ENCODE measurements around the gene TDP1.

TDP1 gene

DNA sequence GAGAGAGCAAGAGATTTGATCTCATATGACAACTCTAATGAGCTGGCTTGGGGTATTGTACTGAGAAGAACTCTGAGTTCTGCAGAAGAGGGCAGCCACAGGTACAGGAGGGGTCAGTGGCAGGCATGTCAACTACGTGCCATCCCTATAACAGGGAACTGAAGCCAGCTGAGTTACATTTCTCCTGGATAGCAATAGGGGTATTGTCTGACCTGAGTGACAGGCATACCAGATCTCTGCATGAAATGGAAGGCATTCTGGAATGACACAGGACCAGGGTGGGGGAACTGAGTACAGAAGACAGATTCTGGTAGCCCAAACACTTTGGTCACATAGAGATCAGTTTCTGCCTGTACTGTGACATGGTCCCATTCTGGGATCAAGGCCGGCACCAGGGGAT is 37.0 kb upstream of the TDP1 start:
- no peak for TF ChIP-seq TAF1 (IDR thresholded peaks at IDR 0.05; ENCODE audit: borderline replicate concordance, low read depth, low read length)
- TF ChIP-seq POLR2AphosphoS5 (IDR thresholded peaks at IDR 0.05; ENCODE audit: low read depth, low read length) = no peak
- TF ChIP-seq POLR2A (IDR thresholded peaks at IDR 0.05; ENCODE audit: low read depth, low read length) = no peak
- DNase-seq (ENCODE audit: insufficient read length) (no peak), FAIRE-seq (no peak)

DNA sequence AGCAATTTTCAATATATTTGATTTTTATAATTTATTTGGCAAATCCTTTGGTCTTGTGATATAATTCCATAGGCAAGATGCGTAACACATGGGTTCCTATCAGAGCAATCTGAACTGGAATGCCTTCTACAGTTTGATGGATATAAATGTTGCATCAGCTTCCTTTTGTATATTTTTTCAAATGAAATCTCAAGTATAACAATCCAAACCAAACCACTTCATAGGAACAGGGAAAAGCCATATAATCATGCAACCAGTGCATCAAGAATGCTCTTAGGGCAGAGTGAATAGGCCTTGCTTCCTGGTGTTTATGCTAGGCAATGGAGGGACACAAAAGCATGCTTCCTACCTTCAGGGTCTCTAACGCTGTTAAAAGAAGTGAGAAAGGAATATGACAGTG is 35.7 kb upstream of the TDP1 start:
- FAIRE-seq = no peak
- no peak for DNase-seq (ENCODE audit: insufficient read length)
- TF ChIP-seq POLR2A (IDR thresholded peaks at IDR 0.05; ENCODE audit: low read depth, low read length) (no peak), TAF1 (IDR thresholded peaks at IDR 0.05; ENCODE audit: borderline replicate concordance, low read depth, low read length) (no peak), POLR2AphosphoS5 (IDR thresholded peaks at IDR 0.05; ENCODE audit: low read depth, low read length) (no peak)

DNA sequence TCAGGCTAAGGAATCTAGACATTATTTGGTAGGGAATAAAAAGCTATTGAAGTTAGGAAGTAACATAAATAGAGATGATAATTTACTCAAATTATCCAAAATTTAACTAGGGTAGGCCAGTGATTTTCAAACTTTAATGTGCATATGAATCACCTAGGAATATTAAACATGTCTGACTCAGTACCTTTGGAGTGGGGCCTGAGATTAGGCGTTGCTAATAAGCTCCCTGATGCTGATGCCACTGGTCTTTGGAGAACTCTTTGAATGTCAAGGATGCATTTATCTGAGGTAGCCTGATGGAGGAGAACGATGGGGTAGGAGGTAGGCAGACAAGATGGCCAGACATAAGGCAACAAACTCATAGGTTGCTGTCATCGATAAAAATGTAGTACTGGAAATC is 34.4 kb upstream of the TDP1 start:
- no peak for DNase-seq (ENCODE audit: insufficient read length)

DNA sequence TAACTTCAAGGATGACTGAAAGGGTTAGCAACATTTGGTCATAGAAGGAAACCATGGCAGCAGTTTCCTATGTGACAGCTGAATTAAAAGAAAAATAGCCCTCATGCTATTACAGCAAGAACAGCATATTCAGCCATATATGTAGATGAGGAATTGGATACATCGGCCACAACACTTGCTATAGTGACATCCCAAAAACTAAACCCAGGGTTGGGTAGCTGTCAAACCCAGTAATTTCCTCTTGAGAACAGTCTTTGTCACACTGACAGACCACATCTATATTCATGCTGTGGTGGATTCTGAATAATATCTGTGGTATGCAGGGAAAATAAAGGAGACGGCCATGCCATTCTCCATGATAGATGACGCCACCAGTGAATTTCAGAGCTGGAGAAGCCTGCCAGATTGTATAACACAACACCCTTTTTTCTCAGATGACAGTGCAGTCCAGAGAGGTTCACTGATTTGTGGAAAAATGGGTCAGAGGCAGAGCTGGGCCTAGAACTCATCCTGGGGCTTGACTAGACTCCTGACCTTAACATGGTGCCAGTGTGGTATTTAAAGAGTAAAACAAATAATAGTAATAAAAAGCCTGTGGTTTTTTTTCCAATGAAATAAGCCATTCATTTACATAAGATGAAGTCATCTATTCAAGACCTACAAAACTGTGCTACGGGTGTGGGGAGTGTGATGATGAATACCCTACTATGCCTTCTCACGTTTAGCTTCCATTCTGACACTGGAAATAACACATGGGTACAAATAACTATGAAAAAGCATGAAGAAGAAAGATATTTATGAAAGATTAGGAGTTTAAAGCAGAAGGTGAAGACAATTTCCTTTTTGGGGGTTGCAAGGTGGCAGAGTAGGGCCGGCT is 33.5 kb upstream of the TDP1 start:
- DNase-seq (ENCODE audit: insufficient read length) (no peak), FAIRE-seq (no peak)
- no peak for TF ChIP-seq TAF1 (IDR thresholded peaks at IDR 0.05; ENCODE audit: borderline replicate concordance, low read depth, low read length)
- TF ChIP-seq POLR2AphosphoS5 (IDR thresholded peaks at IDR 0.05; ENCODE audit: low read depth, low read length) = no peak
- no peak for TF ChIP-seq POLR2A (IDR thresholded peaks at IDR 0.05; ENCODE audit: low read depth, low read length)

More for the DNA sequence above, 34.4 kb upstream of the TDP1 start:
- TF ChIP-seq TAF1 (IDR thresholded peaks at IDR 0.05; ENCODE audit: borderline replicate concordance, low read depth, low read length) (no peak), POLR2AphosphoS5 (IDR thresholded peaks at IDR 0.05; ENCODE audit: low read depth, low read length) (no peak), POLR2A (IDR thresholded peaks at IDR 0.05; ENCODE audit: low read depth, low read length) (no peak)
- FAIRE-seq = no peak

DNA sequence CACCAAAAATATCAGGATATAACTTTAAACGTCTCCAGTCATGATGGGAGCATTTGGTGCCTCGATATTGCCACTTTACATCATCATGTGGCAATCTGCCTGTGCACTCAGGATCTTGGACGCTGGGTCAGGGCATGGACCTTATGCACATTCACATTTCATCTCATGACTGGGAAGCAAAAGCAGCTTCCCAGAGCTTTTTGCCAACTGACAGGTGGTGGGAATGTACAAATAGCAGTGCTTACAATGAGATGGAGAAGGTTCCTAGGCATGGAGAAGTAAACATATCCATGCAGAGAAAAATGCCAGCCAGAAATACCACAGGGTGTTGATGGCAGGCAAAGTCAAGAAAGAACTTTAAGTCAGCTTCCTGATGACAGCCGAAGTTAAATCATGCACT is 31.5 kb upstream of the TDP1 start:
- FAIRE-seq = no peak
- DNase-seq (ENCODE audit: insufficient read length) = no peak
- TF ChIP-seq TAF1 (IDR thresholded peaks at IDR 0.05; ENCODE audit: borderline replicate concordance, low read depth, low read length) (no peak), POLR2AphosphoS5 (IDR thresholded peaks at IDR 0.05; ENCODE audit: low read depth, low read length) (no peak), POLR2A (IDR thresholded peaks at IDR 0.05; ENCODE audit: low read depth, low read length) (no peak)

- DNase-seq (ENCODE audit: insufficient read length) (no peak), FAIRE-seq (no peak)
- TF ChIP-seq POLR2AphosphoS5 (IDR thresholded peaks at IDR 0.05; ENCODE audit: low read depth, low read length) (no peak), POLR2A (IDR thresholded peaks at IDR 0.05; ENCODE audit: low read depth, low read length) (no peak), TAF1 (IDR thresholded peaks at IDR 0.05; ENCODE audit: borderline replicate concordance, low read depth, low read length) (no peak)
Observed at GRCh38 chr14:89926694-89927093, 29.0 kb upstream of the TDP1 start.

- FAIRE-seq (no peak), DNase-seq (ENCODE audit: insufficient read length) (no peak)
- TF ChIP-seq POLR2A (IDR thresholded peaks at IDR 0.05; ENCODE audit: low read depth, low read length) (no peak), POLR2AphosphoS5 (IDR thresholded peaks at IDR 0.05; ENCODE audit: low read depth, low read length) (no peak), TAF1 (IDR thresholded peaks at IDR 0.05; ENCODE audit: borderline replicate concordance, low read depth, low read length) (no peak)
Observed at GRCh38 chr14:89927186-89927865, 28.4 kb upstream of the TDP1 start.

DNA sequence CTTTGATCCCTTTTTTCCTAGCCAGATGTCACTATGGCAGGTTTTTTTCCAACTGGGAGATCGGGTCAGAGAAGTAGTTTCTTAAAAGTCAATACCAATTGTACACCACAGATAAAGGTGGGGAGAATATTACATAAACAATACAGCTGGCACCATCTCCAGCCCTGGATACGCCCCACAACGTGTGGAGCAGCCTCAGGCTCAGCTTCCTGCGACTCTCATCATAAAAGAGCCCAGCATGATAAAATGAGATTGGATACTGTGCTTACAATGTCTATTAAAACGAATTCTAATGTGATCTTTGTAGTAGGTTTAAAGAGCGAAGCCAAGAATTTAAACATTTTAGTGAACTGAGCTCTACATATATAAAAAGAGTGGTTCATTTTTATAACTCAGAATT is 22.7 kb upstream of the TDP1 start:
- DNase-seq (ENCODE audit: insufficient read length) (no peak), FAIRE-seq (no peak)
- no peak for TF ChIP-seq TAF1 (IDR thresholded peaks at IDR 0.05; ENCODE audit: borderline replicate concordance, low read depth, low read length)
- TF ChIP-seq POLR2A (IDR thresholded peaks at IDR 0.05; ENCODE audit: low read depth, low read length) = no peak
- no peak for TF ChIP-seq POLR2AphosphoS5 (IDR thresholded peaks at IDR 0.05; ENCODE audit: low read depth, low read length)

- DNase-seq (ENCODE audit: insufficient read length) = no peak
- FAIRE-seq = no peak
- no peak for TF ChIP-seq POLR2AphosphoS5 (IDR thresholded peaks at IDR 0.05; ENCODE audit: low read depth, low read length)
- TF ChIP-seq TAF1 (IDR thresholded peaks at IDR 0.05; ENCODE audit: borderline replicate concordance, low read depth, low read length) = no peak
- no peak for TF ChIP-seq POLR2A (IDR thresholded peaks at IDR 0.05; ENCODE audit: low read depth, low read length)
Observed at GRCh38 chr14:89936654-89937185, 19.0 kb upstream of the TDP1 start.

- FAIRE-seq (no peak), DNase-seq (ENCODE audit: insufficient read length) (no peak)
- no peak for TF ChIP-seq POLR2A (IDR thresholded peaks at IDR 0.05; ENCODE audit: low read depth, low read length)
- TF ChIP-seq POLR2AphosphoS5 (IDR thresholded peaks at IDR 0.05; ENCODE audit: low read depth, low read length) = no peak
- TF ChIP-seq TAF1 (IDR thresholded peaks at IDR 0.05; ENCODE audit: borderline replicate concordance, low read depth, low read length) = no peak
Observed at GRCh38 chr14:89941830-89942377, 13.8 kb upstream of the TDP1 start.

DNA sequence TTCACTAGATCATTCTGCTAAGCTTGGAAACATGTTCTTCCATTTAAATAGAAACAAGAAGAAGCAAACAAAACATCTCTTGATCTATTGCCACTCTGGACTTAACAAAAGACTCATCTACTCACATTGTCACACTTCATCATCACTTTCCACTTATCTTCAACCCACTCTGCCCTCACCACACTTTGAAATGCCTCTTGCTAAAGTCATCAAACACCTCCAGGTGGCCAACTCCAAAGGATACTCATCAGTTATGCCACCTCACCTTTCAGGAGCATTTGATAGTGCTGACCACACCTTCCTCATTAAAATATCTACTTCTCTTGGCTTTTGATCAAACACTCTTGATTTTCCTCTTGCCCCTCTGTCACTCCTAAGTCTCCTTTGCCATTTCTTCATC is 8.4 kb upstream of the TDP1 start:
- FAIRE-seq (no peak), DNase-seq (ENCODE audit: insufficient read length) (no peak)
- TF ChIP-seq POLR2A (IDR thresholded peaks at IDR 0.05; ENCODE audit: low read depth, low read length) = no peak

Measured in GM12892 (cell line).